ENCODE data around the gene AP5S1. TPM values are rescaled to one million over a fixed set of nuclear protein-coding genes. Genes with fewer than 3 reads are reported as not detected.

AP5S1 gene
- total and polyA plus RNA-seq, 2 of the 13 experiments (the other 11 are each of a cell fraction or from before 2014, with no cell fraction given) = 7.9 to 23.2 TPM

GRCh38 chr20:3846740-3847428, 26.5 kb downstream of the AP5S1 start, which contains the start of gene MAVS (continued):
- peak; percentile 95 for TF ChIP-seq TIGD3 (CRISPR knock-in tag; IDR thresholded peaks at IDR 0.05; ENCODE audit: borderline replicate concordance)
- TF ChIP-seq PRDM10 (CRISPR knock-in tag; IDR thresholded peaks at IDR 0.05; ENCODE audit: low read depth) = 0 out of 2 replicates have a peak, but pooled peaks have one; percentile 22
- TF ChIP-seq ZNF766 (CRISPR knock-in tag; IDR thresholded peaks at IDR 0.05; ENCODE audit: borderline replicate concordance) = peak; percentile 97
- TF ChIP-seq LRRFIP1 (CRISPR knock-in tag; conservative IDR thresholded peaks at IDR 0.05) = no peak
- TF ChIP-seq FIP1L1 (IDR thresholded peaks at IDR 0.05; ENCODE audit: borderline replicate concordance, insufficient read depth, low read depth, low read length) = no peak
- no peak for TF ChIP-seq SSRP1 (CRISPR knock-in tag; IDR thresholded peaks at IDR 0.05)
- no peak for TF ChIP-seq TRIM24 (CRISPR knock-in tag; IDR thresholded peaks at IDR 0.05)
- peak; percentile 78 for TF ChIP-seq MXI1 (IDR thresholded peaks at IDR 0.05; ENCODE audit: borderline replicate concordance, low read depth, low read length)
- no peak; the same call in none of the 2 replicates for TF ChIP-seq ZBTB26 (CRISPR knock-in tag; IDR thresholded peaks at IDR 0.05; ENCODE audit: borderline replicate concordance)
- no peak; the same call in 1 of the 2 replicates for TF ChIP-seq ZNF83 (CRISPR knock-in tag; IDR thresholded peaks at IDR 0.05; ENCODE audit: borderline replicate concordance)
- TF ChIP-seq ZNF747 (CRISPR knock-in tag; IDR thresholded peaks at IDR 0.05; ENCODE audit: borderline replicate concordance) = peak; percentile 97
- TF ChIP-seq CBX5 (CRISPR knock-in tag; IDR thresholded peaks at IDR 0.05; ENCODE audit: borderline replicate concordance) = no peak
- TF ChIP-seq ZNF350 (CRISPR knock-in tag; IDR thresholded peaks at IDR 0.05; ENCODE audit: borderline replicate concordance, low read depth) = 0 out of 2 replicates have a peak, but pooled peaks have one; percentile 80

Measured in HepG2 (cell line).